Activated naive CD4-positive, alpha-beta T cell treated with anti-CD3 and anti-CD28 coated beads, Interleukin-2, amount 10 ng/mL, durations not matched to agents 7 days and 5 days (primary cell): Measurements from ENCODE around the gene SHISA4.

Experiments used
- CTCF ChIA-PET: fragments of 350-600 bp; sonication (Branson Sonifier 250); formaldehyde crosslinking; loops from one replicate; lab custom pipeline; 2021; ENCODE audit warnings: antibody characterized with exemption; lab: Charles Lee
- DNase-seq: peaks from one replicate; pipeline ENCODE4 v3.0.0-alpha.2; 2020
- H3K27ac Mint-ChIP-seq: one replicate; pipeline ENCODE4 v1.8.0; 2021; ENCODE audit warnings: mild to moderate bottlenecking, moderate library complexity, mixed read lengths
- H3K27me3 Mint-ChIP-seq: one replicate; pipeline ENCODE4 v1.8.0; 2021; ENCODE audit warnings: mild to moderate bottlenecking, mixed read lengths
- H3K36me3 Mint-ChIP-seq: one replicate; pipeline ENCODE4 v1.8.0; 2021; ENCODE audit warnings: mixed read lengths
- H3K4me1 Mint-ChIP-seq: one replicate; pipeline ENCODE4 v1.8.0; 2021; ENCODE audit warnings: mixed read lengths
- H3K4me3 Mint-ChIP-seq: one replicate; pipeline ENCODE4 v1.8.0; 2021; ENCODE audit warnings: mild to moderate bottlenecking, moderate library complexity, mixed read lengths
- H3K9me3 Mint-ChIP-seq: one replicate; pipeline ENCODE4 v1.8.0; 2021; ENCODE audit warnings: mixed read lengths

SHISA4 gene

DNA sequence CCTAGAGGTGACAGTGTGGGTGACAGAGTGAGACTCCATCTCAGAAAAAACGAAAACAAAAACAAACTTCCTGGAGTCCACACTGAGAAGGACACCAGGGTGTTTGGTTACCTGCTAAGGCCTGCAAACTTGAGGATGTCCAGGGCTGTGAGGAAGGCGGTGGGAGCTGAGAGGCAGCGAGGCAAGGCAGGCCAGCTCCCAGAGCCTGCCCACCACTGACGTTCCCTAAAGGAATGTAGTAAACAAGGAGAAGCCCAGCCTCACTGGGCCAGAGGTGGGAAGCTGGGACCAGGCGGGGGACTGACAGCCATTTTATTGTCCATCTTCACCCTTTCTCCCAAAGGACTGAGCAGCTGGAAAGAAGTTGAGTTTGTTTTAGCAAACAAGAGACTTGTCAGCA lies 24.1 kb downstream of the SHISA4 start:
- CTCF ChIA-PET: interaction anchor here (1.8 kb wide), 1 partner anchor 17 kb away, joined by 5 read pairs; no protein-coding TSS in a partner anchor
- DNase-seq: no peak
- peaks cover 42% of the 10 kb centered on the region for H3K27me3 Mint-ChIP-seq
- H3K36me3 Mint-ChIP-seq: no peaks in the 10 kb centered on the region
- H3K9me3 Mint-ChIP-seq: no peaks in the 10 kb centered on the region
- no peaks in the 10 kb centered on the region for H3K4me1 Mint-ChIP-seq
- no peak overlapping the region for H3K4me3 Mint-ChIP-seq
- no peak overlapping the region for H3K27ac Mint-ChIP-seq

- CTCF ChIA-PET: no interaction called here
- Mint-ChIP-seq H3K36me3 (no peaks in the 10 kb centered on the region), H3K27me3 (peaks cover 40% of the 10 kb centered on the region), H3K4me3 (no peak overlapping the region), H3K27ac (no peak overlapping the region), H3K4me1 (no peaks in the 10 kb centered on the region), H3K9me3 (no peaks in the 10 kb centered on the region)
- no peak for DNase-seq
These were observed 25.9 kb downstream of the SHISA4 start for GRCh38 chr1:201914456-201915235.

GRCh38 chr1:201916649-201917249 lies 28.1 kb downstream of the SHISA4 start:
- H3K27me3 Mint-ChIP-seq: peaks cover 34% of the 10 kb centered on the region
- H3K4me3 Mint-ChIP-seq: no peak overlapping the region
- no peaks in the 10 kb centered on the region for H3K9me3 Mint-ChIP-seq
- no peak overlapping the region for H3K27ac Mint-ChIP-seq
- no peaks in the 10 kb centered on the region for H3K4me1 Mint-ChIP-seq
- CTCF ChIA-PET: no interaction called here
- no peak for DNase-seq
- no peaks in the 10 kb centered on the region for H3K36me3 Mint-ChIP-seq

GRCh38 chr1:201917362-201918033 lies 28.8 kb downstream of the SHISA4 start:
- no peaks in the 10 kb centered on the region for H3K9me3 Mint-ChIP-seq
- CTCF ChIA-PET: interaction anchor here (0.7 kb wide), 1 partner anchor 21 kb away, joined by 3 read pairs; no protein-coding TSS in a partner anchor
- H3K27me3 Mint-ChIP-seq: peaks cover 34% of the 10 kb centered on the region
- H3K4me1 Mint-ChIP-seq: no peaks in the 10 kb centered on the region
- H3K27ac Mint-ChIP-seq: no peak overlapping the region
- no peak for DNase-seq
- no peak overlapping the region for H3K4me3 Mint-ChIP-seq
- no peaks in the 10 kb centered on the region for H3K36me3 Mint-ChIP-seq

GRCh38 chr1:201918343-201918742 lies 29.6 kb downstream of the SHISA4 start:
- Mint-ChIP-seq H3K36me3 (no peaks in the 10 kb centered on the region), H3K9me3 (no peaks in the 10 kb centered on the region), H3K4me1 (no peaks in the 10 kb centered on the region), H3K4me3 (no peak overlapping the region), H3K27me3 (peaks cover 34% of the 10 kb centered on the region), H3K27ac (no peak overlapping the region)
- no peak for DNase-seq
- CTCF ChIA-PET: no interaction called here

DNA sequence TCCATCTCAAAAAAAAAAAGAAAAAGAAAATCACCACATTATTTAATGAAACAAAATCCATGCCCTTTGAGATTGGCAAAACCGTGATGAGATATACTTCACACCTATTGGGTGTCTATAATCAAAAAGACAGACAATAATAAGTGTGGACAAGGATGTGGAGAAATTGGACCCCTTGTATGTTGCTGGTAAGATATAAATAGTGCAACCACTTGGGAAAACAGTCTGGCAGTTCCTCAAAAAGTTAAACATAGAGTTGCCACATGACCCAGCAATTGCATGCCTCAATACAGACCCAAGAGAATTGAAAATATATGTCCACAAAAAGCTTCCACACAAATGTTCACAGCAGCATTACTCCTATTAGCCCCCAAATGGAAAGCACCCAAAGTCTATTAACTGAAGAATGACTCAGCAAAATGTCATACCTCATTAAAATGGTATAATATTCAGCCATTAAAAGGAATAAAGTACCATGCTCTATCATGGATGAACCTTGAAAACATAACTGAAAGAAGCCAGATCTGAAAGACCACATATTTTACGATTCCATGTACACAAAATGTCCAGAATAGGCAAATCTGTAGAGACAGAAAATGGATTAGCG lies 33.4 kb downstream of the SHISA4 start:
- H3K36me3 Mint-ChIP-seq: no peaks in the 10 kb centered on the region
- no peaks in the 10 kb centered on the region for H3K9me3 Mint-ChIP-seq
- CTCF ChIA-PET: no interaction called here
- no peak overlapping the region for H3K27ac Mint-ChIP-seq
- H3K4me1 Mint-ChIP-seq: no peaks in the 10 kb centered on the region
- no peak for DNase-seq
- H3K27me3 Mint-ChIP-seq: peaks cover 42% of the 10 kb centered on the region
- no peak overlapping the region for H3K4me3 Mint-ChIP-seq

GRCh38 chr1:201925301-201925567 lies 36.5 kb downstream of the SHISA4 start:
- DNase-seq: no peak
- no peaks in the 10 kb centered on the region for H3K9me3 Mint-ChIP-seq
- H3K4me1 Mint-ChIP-seq: no peaks in the 10 kb centered on the region
- no peak overlapping the region for H3K4me3 Mint-ChIP-seq
- CTCF ChIA-PET: no interaction called here
- H3K27ac Mint-ChIP-seq: no peak overlapping the region
- H3K27me3 Mint-ChIP-seq: peaks cover 27% of the 10 kb centered on the region
- no peaks in the 10 kb centered on the region for H3K36me3 Mint-ChIP-seq

DNA sequence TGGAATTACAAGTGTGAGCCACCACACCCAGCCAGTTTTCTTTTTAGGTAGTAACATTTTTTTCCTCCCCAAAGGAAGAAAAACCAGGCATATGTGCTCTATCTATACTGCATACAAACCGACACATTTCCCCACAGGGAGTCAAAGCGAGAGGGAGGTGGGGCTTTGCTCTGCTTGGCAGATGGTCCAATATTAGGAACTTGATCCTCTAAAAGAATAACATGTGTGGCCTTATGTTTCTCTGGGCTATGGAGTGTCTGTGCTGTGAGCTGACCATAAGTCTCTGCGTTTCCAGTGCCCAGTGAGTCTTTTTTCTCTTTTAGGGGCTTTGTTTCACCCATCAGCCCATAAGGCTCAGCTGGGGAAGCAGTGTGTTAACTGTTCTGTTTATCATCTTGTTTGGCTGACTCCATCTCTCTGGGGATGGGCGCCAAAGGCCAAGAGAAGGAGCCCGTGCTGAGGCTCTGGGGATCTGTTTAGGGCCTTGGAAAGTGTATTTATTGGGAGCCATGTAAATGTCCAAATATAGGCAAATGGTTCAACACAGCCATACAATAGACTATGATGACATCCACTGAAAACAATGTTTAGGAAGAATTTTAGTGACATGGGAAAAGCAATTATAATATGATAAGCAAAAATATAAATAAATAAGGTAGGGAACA lies 37.4 kb downstream of the SHISA4 start:
- H3K27me3 Mint-ChIP-seq: peaks cover 27% of the 10 kb centered on the region
- DNase-seq: no peak
- no peaks in the 10 kb centered on the region for H3K9me3 Mint-ChIP-seq
- H3K4me1 Mint-ChIP-seq: no peaks in the 10 kb centered on the region
- no peak overlapping the region for H3K4me3 Mint-ChIP-seq
- no peaks in the 10 kb centered on the region for H3K36me3 Mint-ChIP-seq
- CTCF ChIA-PET: no interaction called here
- no peak overlapping the region for H3K27ac Mint-ChIP-seq

- H3K27ac Mint-ChIP-seq: no peak overlapping the region
- no peak for DNase-seq
- peaks cover 27% of the 10 kb centered on the region for H3K27me3 Mint-ChIP-seq
- no peaks in the 10 kb centered on the region for H3K36me3 Mint-ChIP-seq
- no peaks in the 10 kb centered on the region for H3K4me1 Mint-ChIP-seq
- CTCF ChIA-PET: interaction anchor here (0.9 to 1.1 kb wide), 2 partner anchors 32 to 46 kb away, joined by 3 to 5 read pairs; no protein-coding TSS in a partner anchor
- H3K4me3 Mint-ChIP-seq: no peak overlapping the region
- H3K9me3 Mint-ChIP-seq: no peaks in the 10 kb centered on the region
These were observed 39.6 kb downstream of the SHISA4 start for GRCh38 chr1:201928266-201928665.

DNA sequence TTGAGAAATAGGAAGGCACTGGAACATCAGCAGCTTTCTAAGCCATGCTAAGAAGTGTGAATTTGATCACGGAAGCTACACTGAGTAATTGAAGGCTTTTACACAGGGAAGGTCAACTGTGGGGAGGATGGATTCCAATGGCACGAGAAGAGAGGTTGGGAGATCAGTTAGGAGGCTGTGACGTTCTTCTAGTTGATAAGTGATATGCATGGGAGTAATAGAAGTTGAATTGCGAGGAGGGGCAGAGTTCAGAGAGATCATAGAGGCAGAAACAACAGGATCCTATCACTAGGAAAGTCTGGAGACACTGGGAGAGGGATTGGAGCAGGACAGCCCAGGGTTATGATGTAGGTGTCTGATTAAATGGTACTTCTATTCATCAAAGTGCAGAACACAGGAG lies 41.4 kb downstream of the SHISA4 start:
- Mint-ChIP-seq H3K36me3 (no peaks in the 10 kb centered on the region), H3K27ac (no peak overlapping the region), H3K4me3 (no peak overlapping the region), H3K27me3 (peaks cover 25% of the 10 kb centered on the region), H3K4me1 (no peaks in the 10 kb centered on the region), H3K9me3 (no peaks in the 10 kb centered on the region)
- no peak for DNase-seq
- CTCF ChIA-PET: no interaction called here

DNA sequence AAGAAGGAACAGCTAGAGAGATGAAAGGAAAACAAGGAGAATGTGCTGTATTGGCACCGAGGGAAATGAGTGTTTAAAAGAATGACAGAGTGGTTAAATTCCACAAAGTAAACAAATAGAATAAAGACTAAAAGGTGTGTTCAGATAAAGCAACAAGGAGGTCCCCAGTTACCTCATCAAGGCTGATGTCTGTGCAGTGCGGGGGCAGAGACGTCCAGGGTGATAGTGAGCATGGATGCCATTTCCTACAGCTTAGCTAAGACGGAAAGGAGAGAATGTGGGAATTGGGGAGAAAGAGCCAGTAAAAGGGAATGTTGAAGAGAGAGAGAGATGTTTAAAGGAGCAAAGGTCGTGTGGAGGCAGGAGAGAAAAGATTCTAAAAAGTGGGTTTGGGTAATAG lies 42.1 kb downstream of the SHISA4 start:
- no peaks in the 10 kb centered on the region for H3K36me3 Mint-ChIP-seq
- no peaks in the 10 kb centered on the region for H3K4me1 Mint-ChIP-seq
- no peaks in the 10 kb centered on the region for H3K9me3 Mint-ChIP-seq
- peaks cover 22% of the 10 kb centered on the region for H3K27me3 Mint-ChIP-seq
- DNase-seq: no peak
- no peak overlapping the region for H3K4me3 Mint-ChIP-seq
- H3K27ac Mint-ChIP-seq: no peak overlapping the region
- CTCF ChIA-PET: no interaction called here

GRCh38 chr1:201933840-201934430 lies 45.2 kb downstream of the SHISA4 start:
- Mint-ChIP-seq H3K27ac (no peak overlapping the region), H3K4me1 (no peaks in the 10 kb centered on the region), H3K27me3 (peaks cover 39% of the 10 kb centered on the region), H3K9me3 (no peaks in the 10 kb centered on the region), H3K4me3 (no peak overlapping the region), H3K36me3 (no peaks in the 10 kb centered on the region)
- no peak for DNase-seq
- CTCF ChIA-PET: no interaction called here

DNA sequence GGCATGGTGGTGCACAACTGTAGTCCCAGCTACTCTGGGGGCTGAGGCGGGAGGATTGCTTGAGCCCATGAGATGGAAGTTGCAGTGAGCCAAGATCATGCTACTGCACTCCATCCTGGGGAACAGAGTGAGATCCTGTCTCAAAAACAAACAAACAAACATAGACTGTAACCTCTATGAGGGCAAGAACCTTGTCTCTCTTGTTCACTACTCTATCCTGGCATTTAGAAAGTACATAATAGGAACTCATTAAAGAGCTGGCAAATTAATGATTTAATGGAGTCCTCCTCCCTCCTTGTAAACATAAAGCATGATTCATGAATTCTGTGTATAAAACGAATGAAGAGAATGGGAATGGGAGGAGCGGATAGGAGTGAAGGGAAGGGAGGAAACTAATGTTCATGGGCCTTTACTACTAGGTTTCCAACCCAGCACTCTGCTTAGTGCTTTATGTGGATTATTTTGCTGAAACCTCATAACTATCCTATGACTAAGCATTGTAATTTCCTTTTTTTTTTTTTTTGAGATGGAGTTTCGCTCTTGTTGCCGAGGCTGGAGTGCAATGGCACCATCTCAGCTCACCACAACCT lies 49.0 kb downstream of the SHISA4 start:
- CTCF ChIA-PET: no interaction called here
- Mint-ChIP-seq H3K4me1 (no peaks in the 10 kb centered on the region), H3K36me3 (no peaks in the 10 kb centered on the region), H3K9me3 (no peaks in the 10 kb centered on the region), H3K4me3 (no peak overlapping the region), H3K27ac (no peak overlapping the region), H3K27me3 (peaks cover 55% of the 10 kb centered on the region)
- no peak for DNase-seq
